H1 (cell line): ENCODE results near the gene SLC1A2.

Experiments
- BRCA1 ChIP-seq: IDR thresholded peaks from 2 replicates; pipeline ENCODE4 v1.6.1; 2012; ENCODE audit warnings: low read depth, low read length, improper control_type of control experiment
- JUND ChIP-seq: IDR thresholded peaks from 2 replicates; pipeline ENCODE4 v1.6.1; 2011; ENCODE audit warnings: mild to moderate bottlenecking, improper control_type of control experiment, low read length
- RAD21 ChIP-seq, 2 experiments: IDR thresholded peaks in 1 of 2; conservative IDR thresholded peaks in 1 of 2; 2 replicates each; pipeline ENCODE4 v1.6.1; 2011; ENCODE audit warnings: low read depth in 2 of 2, low read length in 2 of 2, improper control_type of control experiment in 1 of 2, inconsistent platforms in 1 of 2, mild to moderate bottlenecking in 1 of 2, moderate library complexity in 1 of 2
- RFX5 ChIP-seq: IDR thresholded peaks from 2 replicates; pipeline ENCODE4 v1.6.1; 2011; ENCODE audit warnings: low read depth, low read length, improper control_type of control experiment, borderline replicate concordance
- USF2 ChIP-seq: IDR thresholded peaks from 2 replicates; pipeline ENCODE4 v1.6.1; 2011; ENCODE audit warnings: low read length, improper control_type of control experiment

GRCh38 chr11:35257281-35257680, 162.1 kb downstream of the SLC1A2 start:
- TF ChIP-seq USF2 (no peak), RAD21 (IDR thresholded peaks at IDR 0.05 in 1 of 2, conservative IDR thresholded peaks at IDR 0.05 in 1 of 2; ENCODE audit: low read depth in 2 of 2, low read length in 2 of 2) (no peak), BRCA1 (no peak), RFX5 (no peak), JUND (no peak)
